GM21576 (cell line): ENCODE results near the gene CCDC12.

Experiments used
- ATAC-seq: cut with Tn5 transposase; IDR thresholded peaks from one replicate; pipeline ENCODE4 v1.9.1; 2021; ENCODE audit warnings: mild to moderate bottlenecking, moderate library complexity; ENCODE audit not compliant: unreplicated experiment

The CCDC12 gene

DNA sequence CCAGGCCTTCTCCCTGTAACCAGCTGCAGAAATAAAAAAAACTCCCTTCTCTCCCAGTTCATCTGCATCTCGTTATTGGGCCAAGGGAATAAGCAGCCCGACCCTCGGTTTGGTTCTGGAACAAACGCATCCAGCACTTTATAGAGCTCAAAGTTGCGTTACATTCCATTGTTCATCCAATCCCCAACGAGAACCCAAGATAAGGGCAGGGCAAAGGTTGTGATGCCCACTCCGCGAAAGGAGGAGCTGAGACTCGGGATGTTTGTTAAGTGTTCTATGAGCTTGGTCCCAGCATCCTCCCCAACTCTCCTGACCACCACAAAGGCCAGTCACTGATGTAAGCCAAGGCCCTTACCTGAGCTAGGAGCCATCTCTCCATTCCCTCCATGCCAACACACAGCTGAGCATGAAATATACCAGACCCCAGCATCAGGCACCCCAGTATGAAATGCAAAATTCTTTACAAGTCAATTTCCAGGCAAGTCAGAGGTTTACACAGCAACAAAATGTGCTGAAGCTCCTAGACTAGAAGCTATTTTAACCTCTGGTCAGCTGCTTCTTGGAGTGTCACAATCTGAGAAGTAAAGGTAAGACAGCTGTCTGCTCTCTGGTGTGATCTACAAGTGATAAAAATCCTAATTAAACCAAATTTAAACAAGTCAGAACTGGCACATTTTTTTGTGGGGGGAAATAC lies 17.9 kb downstream of the CCDC12 start:
- no peak for ATAC-seq

DNA sequence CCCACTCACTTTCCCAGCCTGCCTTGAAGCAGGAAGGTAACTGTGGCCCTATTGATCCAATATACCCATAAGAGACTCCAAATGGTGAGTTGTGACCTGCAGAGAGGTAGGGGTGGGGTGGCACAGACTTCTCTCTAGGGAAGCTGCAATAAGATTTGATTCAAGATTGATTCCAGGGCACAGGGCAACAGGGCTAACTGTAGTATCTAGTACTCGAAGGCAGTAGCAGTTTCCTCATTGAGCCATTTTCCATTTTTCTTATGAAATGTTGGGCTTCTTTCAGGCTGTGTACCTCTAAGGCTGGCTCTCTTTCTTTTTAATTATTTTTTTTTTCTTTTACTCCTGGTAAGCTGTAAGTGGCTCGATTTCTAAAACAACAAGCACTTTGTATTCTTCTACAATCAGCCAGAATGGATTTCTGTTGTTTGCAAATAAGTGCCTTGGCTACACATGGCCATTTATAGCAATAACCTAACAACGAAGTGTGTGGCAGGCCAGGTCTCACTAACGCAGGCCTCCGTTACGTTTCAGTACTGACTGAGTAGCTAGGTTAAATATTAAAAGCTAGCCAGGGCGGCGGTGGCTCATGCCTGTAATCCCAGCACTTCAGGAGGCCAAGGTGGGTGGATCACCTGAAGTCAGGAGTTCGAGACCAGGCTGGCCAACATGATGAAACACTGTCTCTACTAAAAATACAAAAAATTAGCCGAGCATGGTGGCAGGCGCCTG lies 19.3 kb downstream of the CCDC12 start:
- no peak for ATAC-seq

DNA sequence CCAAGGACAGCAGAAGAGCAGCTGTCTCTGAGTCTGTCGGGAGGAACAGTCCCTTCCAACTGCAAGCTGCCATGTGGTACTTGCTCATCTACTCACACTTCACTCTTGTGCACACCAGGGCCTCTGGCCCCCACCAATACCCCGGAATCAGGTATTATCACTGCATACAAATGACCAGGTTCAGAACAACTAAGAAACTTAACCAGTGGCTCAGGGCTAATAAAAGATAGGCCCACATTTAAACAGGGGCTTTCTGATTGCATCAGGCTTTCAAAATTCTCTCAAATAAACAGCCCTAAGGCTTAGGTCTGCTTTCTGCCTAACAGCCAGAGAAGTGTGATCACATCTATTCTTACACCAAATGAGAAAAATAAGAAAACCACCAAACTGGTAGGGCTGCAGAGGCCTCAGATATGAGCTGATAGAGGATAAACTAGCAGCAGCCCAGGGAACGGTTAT lies 20.7 kb downstream of the CCDC12 start:
- ATAC-seq: peak; percentile 38

DNA sequence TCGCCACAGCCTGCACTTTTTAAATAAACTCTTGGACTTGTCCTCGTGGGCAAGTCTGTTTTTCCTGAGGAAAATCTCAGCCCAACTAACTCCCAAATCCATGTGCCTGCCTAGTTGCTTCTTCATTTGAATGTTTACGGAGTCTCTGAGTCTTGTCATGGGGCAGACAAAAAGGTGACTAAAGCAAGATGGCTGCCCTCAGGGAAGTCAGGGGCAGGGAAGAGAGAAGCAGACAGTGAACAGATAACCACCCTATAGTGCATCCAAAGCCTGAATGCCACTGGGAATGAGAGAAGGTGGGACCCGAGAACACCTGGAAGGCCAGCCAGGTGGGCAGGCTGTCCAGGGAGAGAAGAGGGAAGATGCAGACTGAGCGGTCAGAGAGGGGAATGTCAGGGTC lies 21.4 kb downstream of the CCDC12 start:
- no peak for ATAC-seq

DNA sequence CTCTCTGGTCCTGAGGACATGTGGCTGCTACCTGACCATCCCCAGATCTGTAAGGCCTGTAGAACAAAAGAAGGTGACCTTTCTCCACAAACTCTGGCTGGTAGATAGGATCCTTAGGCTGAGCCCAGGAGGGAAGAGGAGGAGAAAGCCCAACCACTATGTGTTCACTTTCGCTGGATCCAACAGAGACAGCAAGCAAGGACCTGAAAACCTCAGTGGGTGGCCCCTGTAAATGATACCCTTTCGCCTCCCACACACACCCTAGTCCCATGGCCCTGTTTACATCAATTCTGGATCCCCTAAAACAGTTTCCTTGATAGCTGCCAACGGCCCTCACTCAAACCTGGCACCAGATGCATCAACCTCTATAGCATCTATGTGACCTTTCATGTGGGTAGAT lies 22.4 kb downstream of the CCDC12 start:
- no peak for ATAC-seq

DNA sequence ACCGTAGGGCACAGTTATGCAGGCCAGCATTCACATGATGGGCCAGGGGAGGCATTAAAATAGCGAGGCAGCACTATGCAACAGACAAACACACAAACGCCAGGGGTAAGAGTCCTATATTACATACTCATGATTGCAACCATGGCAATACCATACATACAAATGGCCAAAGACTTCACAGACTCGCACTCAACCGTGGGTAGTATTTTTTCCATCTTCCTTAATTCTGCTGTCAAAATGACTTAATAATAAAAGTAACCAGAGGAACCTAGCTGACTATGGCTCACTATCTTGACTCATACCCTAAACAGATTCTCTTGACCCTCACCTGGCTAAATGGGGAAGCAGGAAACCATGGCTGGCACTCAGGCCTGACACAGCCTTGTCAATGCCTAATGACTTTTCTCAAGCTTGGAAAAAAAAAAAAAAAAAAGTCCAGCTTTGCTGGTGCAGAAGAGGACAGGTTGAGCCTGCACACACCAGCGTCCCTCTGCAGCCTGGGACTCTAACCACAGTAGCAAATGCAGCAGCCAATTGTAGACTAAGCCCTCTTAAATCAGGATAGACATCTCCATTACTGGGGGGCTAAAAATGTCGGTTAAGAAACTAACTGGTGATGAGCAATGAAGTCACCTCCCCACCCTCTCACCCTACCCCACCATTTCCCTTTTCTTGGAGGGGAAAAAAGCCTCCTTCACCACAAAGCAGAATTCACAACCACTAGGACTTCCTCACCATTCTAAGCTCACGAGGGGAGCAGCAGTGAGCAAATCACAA lies 23.1 kb downstream of the CCDC12 start:
- ATAC-seq: no peak

DNA sequence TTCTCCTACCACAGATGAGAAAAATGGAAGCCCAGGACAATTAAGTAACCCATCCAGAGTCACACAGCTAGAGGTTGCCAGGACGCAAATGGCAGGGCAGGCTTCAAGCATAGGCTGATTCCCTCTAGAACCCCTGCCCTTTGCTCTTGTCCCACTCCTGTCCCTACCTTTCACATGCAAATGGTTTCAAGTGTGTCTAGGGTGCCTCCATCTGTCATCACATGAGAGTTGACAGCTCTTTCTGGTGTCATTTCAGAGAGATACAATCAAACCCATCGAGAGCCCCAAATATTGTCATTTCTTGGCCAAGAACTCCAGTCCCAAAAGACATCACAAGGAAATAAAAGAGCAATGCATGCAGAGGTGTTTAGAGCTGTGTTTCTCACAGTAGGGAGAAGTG lies 23.7 kb downstream of the CCDC12 start:
- no peak for ATAC-seq

DNA sequence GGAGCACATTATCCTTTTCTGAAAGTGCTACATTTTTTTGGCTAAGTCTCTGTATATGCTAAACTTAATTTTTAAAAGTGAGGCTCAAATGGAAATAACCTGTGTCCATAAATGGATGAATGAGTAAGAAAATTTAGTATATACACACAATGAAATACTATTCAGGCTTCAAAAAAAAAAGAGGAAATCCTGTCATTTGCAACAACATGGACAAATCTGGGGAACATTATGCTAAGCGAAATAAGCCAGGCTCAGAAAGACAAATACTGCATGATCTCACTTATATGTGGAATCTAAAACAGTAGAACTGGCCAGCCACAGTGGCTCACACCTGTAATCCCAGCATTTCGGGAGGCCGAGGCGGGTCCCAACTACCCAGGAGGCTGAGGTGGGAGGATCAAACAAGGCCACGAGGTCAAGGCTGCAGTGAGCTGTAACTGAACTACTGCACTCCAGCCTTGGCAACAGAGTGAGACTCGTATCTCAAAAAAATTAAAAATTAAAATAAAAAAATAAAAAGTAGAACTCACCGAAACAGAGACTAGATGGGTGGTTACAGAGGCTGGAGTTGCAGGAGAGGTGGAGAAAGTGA lies 25.8 kb downstream of the CCDC12 start:
- ATAC-seq: no peak

DNA sequence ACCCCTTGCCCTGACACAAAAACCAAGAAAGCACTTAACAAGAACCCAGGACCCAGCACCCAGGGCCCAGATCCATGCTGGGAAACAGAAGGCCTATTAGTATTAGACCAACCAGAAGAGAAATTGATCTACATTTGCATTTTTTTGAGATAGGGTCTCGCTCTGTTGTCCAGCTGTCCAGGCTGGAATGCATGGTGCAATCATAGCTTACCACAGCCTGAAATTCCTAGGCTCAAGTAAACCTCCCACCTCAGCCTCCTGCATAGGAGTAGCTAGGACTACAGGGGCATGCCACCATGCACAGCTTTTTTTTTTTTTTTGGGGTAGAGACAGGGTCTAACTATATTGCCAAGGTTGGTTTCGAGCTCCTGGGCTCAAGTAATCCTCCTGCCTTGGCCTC lies 26.4 kb downstream of the CCDC12 start:
- ATAC-seq: no peak

DNA sequence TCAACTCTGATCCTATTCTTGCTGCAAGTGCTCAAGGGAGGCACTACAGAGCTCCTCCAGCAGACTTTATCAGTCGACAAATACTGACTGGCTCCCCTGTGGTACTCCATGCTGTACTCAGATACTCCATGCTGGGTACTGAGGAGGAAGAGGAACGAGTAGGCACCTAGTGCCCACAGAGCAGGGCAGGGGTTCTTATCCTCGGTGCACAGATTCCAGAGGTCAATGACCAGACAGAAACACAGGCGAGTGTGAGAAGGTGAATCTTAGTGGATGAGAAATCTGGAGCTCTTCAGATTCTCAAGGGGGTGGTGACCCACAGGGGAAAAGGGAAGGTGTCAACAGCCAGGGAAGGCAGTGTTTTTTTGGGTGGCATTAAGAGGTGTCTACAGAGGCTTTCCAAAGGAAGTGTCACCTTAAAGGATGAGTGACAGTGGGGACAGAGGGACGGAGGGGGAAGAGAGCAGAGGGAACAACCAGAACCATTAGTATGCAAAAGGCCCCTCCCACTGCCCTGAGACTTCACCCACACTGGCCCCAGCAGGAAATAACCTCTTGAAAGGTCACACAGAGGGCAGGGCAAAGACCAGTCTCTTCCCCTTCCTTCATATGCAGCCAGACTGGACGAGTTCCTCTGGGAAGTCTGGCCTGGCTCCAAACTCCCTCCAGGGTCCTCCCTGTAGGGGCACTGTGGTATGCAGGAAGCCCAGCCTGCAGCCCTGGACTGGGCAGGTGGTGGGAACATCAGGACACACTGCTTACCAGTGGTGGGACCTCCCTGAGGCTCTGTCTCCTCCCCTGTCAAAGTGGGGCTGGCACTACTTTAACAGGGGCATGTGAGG lies 27.5 kb downstream of the CCDC12 start:
- peak; percentile 73 for ATAC-seq

DNA sequence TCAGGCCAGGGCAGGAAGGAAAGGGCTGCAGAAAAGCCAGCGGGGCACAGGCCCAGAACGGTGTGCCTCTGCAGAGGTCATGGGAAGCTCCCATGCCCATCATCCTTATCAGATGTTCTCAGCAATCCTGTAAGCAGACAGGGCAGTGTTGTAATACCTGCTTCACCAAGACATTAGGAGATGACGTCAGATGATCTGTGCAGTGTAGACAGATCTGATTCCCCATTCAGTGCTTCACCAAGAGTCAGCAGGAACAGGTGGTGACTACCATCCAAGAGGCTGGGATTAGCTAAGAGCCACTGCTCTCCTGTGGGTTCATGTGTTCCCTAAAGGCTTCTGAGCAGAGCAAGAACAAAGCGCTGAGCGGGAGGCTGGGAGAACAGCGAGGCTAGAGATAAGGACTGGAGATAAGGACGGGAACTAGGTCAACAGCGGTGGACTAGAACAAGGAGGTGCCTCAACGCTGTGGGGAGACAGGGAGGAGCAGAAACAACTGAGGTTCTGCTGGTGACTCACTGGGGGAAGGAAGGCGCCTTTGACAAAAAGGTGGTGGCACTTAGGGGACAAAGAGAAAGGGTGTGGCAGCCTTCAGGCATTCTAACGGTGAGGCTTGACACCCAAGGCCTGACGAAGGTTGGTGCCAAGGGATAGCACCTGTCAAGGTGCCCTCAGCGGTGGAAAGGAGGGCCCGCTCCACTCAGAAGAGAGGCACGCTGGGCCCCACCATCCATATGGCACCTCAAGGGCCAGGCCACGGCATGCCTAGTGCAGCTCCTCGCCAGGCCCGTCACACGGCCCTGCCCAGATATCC lies 28.4 kb downstream of the CCDC12 start:
- ATAC-seq: no peak

DNA sequence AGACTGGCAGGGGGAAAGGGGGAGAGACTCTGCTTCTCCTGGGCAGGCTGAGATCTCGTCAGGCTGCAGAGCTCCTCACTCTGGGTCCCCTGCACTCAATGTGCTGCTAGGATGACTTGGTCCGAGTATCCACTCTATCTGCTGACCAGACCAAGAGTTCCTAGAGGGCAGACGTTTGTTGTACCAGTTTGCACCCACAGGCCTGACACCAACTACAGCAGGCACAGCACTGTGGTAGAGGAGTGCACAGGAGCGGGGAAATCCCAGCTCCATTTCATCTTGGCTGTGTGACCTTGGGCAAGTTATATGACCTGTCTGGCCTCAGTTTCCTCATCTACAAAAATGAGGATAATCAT lies 29.0 kb downstream of the CCDC12 start:
- no peak for ATAC-seq

DNA sequence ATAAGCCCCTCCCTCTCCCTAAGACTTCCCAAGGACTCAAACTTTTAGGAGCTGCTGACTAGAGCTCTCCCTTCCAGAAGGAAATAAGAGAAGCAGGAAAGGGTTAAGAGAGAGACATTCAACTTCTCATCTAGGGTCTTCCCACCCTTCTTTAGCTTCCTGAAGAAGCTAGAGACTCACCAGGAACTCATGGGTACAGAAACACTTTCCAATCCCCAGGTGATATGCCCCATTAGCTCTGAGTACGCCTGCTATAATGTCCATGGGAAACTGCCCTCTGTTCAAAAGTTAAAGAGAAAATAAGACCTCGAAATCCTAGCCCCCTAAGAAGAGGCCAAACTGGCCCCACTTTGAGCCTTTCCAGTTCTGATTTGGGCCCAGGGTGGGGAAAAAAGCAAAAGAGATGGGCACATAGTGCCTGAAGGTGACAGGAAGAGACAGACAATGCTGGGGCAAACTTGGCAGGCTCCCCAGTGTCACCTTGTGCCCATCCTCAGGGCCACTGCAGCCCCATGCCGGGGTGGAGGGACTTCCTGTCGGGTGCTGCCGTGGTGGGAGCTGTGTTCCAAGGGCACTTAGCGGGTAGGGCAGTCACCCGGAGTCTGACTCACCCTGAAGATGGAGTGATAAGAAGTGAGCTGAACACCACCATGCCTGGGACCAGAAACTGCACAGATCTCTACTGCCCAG lies 29.5 kb downstream of the CCDC12 start:
- no peak for ATAC-seq

DNA sequence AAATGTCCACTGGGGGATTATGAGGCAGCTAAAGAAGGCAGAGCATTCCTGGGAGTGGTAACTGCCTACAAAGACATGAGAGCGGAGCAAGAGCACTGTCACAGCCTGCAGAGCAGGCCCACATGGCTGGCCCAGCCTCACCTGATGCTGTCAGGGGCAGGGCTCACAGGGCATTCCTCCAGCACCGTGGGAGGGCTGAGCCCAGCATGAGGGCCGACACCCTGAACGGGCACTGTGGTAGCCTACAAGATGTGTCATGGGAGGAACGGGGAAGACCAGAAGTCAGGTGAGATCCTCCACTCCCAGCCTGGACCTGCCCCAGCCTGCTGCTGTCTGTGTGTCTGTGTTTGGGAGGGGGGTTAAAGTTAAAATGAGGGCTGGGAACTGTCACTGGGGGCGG lies 30.1 kb downstream of the CCDC12 start:
- no peak for ATAC-seq

DNA sequence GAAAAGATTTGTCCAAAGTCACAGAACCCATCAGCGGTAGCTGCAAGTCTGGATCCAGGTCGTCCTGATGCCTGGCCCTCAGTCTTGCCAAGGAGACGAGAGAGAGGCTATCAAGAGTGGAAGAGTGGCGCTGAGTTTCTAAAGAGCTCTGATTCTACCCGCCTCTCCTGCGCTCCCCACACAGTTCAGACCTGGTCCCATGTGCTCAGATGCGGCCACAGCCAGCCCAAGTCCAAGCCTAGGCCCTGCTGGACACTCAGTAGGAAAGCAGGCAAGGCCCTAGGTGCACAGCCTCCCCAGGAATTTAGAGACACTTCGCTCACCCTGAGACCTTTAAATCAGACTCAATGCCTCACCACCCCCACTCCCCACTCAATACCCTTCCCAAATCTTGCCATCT lies 32.4 kb downstream of the CCDC12 start:
- no peak for ATAC-seq

DNA sequence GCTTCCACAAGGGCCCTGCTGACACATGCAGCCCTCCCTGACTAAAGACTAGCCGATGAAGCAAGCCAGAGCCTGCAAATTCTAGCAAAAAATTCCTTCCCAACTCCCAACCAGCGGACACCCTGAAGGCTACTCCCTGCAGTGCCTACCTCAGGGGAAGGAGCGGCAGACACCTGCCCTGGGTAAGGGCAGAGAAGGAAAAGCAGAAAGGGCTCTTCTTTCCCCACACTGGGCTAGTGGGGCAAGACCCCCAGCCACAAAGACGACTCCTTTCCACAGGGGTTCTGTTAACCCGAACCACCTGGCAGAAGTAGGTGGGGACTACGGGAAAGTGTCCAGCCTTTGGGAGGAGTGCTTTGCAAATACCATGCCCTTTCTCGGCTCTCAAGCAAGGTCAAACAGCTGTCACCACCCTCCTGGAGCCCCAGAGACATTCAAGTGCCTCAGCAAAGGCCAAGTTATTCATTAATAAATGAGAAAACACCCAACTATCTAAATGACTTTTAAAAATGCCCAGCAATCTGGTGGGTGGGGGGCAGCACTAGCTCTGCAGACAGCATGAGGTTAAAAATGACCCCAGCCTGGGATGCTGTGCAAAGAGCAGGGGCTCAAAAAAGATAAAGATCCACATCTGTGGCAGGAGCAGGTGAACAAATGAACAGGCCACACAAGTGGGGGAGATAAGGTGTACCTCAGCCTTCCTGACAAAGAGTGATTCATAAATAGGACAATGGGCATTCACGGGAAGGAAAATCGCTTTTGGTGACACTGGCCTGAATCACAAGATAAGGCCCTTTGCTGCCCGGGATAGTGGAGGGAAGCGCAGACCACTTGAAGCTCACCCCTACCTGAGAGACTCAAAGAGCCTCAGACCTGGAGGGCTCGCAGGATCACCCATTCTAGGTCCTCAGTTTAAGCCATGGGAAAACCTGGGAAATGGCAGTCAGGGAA lies 33.0 kb downstream of the CCDC12 start:
- ATAC-seq: no peak

DNA sequence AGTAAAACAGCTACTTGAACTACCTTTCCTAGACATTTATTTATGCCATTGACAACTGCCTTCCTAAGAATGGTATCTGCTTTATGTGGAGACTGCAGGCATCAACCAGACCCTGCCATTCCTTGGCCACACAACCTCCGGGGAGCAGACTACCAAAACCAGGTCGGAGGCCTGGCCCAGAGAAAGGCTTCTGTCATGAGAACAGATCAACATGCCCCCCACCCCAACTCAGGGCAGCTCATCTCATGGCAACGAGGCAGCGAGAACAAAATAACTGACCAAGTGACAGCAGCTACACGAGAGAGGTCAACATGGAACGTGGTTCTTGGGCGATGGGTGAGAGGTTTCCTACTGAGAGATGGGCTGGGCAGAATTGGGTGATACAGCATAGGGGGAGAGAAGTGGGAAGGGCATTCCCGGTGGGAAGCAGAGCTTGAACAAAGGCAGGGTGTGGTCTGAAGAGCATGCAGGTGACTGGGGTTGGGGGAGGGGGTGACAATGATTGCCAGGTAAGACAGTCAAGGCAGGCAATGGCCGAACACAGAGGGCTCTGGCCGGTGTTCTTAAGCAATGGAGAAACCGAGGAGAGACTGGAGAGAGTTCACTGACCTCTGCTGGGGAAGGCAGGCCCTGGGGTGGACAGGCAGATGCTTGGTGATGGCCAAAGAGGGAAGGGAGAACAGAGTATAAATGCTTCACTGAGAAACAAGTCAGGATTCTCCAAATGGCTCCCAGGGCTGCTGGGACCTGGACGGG lies 33.9 kb downstream of the CCDC12 start:
- no peak for ATAC-seq
